Type B pancreatic cell (in vitro differentiated cells): Measurements from ENCODE around the gene ADGRB3. TPM values are rescaled to one million over a fixed set of nuclear protein-coding genes. Genes with fewer than 3 reads are reported as not detected.

ENCODE experiments used
- DNase-seq: peaks from one replicate; pipeline ENCODE4 v3.0.0; 2021; ENCODE audit warnings: mixed read lengths; ENCODE audit not compliant: unreplicated experiment; ENCODE audit errors: extremely low spot score
- H3K27ac Mint-ChIP-seq: 2 replicates; pipeline ENCODE4 v1.8.0; 2021; ENCODE audit warnings: mild to moderate bottlenecking, mixed read lengths
- H3K27me3 Mint-ChIP-seq: 2 replicates; pipeline ENCODE4 v1.8.0; 2021; ENCODE audit warnings: mixed read lengths
- H3K36me3 Mint-ChIP-seq: 2 replicates; pipeline ENCODE4 v1.8.0; 2021; ENCODE audit warnings: mixed read lengths
- H3K4me1 Mint-ChIP-seq: one replicate; pipeline ENCODE4 v1.8.0; 2021; ENCODE audit warnings: mixed read lengths; ENCODE audit not compliant: unreplicated experiment
- H3K4me3 Mint-ChIP-seq: 2 replicates; pipeline ENCODE4 v1.8.0; 2021; ENCODE audit warnings: mild to moderate bottlenecking, mixed read lengths
- H3K9me3 Mint-ChIP-seq: 2 replicates; pipeline ENCODE4 v1.8.0; 2021; ENCODE audit warnings: mixed read lengths
- total RNA-seq: library from RNA; stranded (reverse); gene quantifications from 2 replicates; pipeline ENCODE4 v1.2.1, GENCODE V29; 2021; ENCODE audit warnings: low replicate concordance
- TF ChIP-seq, protein P1 (sequence below): fragments of 200-600 bp; sonication (generic); conservative IDR thresholded peaks from 2 replicates; pipeline ENCODE4 v1.5.0; 2021; ENCODE audit warnings: antibody characterized with exemption, mild to moderate bottlenecking

Gene ADGRB3
- total RNA-seq, 1 donor from 2014 or later: 2.0 TPM

DNA sequence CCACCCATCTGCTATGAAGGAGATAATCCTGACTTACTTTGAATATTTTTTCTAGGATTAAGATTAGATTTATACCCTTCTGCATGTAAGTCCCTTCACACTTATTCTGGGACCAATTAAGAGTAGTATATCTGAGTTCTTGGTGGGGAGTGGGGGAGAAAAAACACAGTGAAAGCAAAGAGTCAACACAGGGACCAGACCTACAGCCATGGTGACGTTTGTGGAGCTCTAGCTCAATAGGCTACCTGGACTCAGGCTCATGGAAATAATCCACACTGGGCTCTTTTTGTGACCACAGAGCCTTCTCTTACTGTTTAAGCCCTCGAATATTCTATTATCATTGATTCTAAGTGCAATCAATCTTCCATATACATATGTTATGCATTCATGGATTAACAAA, 670.4 kb downstream of the ADGRB3 start:
- no peaks in the 10 kb centered on the region for H3K27me3 Mint-ChIP-seq
- H3K4me1 Mint-ChIP-seq: no peaks in the 10 kb centered on the region
- no peaks in the 10 kb centered on the region for H3K9me3 Mint-ChIP-seq
- no peak for DNase-seq
- H3K4me3 Mint-ChIP-seq: no peak overlapping the region
- no peak overlapping the region for H3K27ac Mint-ChIP-seq
- no peaks in the 10 kb centered on the region for H3K36me3 Mint-ChIP-seq
- TF ChIP-seq, protein P1, sequence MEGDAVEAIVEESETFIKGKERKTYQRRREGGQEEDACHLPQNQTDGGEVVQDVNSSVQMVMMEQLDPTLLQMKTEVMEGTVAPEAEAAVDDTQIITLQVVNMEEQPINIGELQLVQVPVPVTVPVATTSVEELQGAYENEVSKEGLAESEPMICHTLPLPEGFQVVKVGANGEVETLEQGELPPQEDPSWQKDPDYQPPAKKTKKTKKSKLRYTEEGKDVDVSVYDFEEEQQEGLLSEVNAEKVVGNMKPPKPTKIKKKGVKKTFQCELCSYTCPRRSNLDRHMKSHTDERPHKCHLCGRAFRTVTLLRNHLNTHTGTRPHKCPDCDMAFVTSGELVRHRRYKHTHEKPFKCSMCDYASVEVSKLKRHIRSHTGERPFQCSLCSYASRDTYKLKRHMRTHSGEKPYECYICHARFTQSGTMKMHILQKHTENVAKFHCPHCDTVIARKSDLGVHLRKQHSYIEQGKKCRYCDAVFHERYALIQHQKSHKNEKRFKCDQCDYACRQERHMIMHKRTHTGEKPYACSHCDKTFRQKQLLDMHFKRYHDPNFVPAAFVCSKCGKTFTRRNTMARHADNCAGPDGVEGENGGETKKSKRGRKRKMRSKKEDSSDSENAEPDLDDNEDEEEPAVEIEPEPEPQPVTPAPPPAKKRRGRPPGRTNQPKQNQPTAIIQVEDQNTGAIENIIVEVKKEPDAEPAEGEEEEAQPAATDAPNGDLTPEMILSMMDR: no peak

GRCh38 chr6:69308584-69308983, 673.5 kb downstream of the ADGRB3 start:
- Mint-ChIP-seq H3K4me3 (no peak overlapping the region), H3K27me3 (no peaks in the 10 kb centered on the region), H3K9me3 (no peaks in the 10 kb centered on the region), H3K27ac (no peak overlapping the region), H3K36me3 (no peaks in the 10 kb centered on the region), H3K4me1 (no peaks in the 10 kb centered on the region)
- DNase-seq: no peak
- TF ChIP-seq, protein P1: no peak

GRCh38 chr6:69311888-69312287, 676.8 kb downstream of the ADGRB3 start:
- no peak overlapping the region for H3K27ac Mint-ChIP-seq
- H3K27me3 Mint-ChIP-seq: no peaks in the 10 kb centered on the region
- H3K4me1 Mint-ChIP-seq: no peaks in the 10 kb centered on the region
- H3K4me3 Mint-ChIP-seq: no peak overlapping the region
- no peak for DNase-seq
- TF ChIP-seq, protein P1: no peak
- H3K9me3 Mint-ChIP-seq: no peaks in the 10 kb centered on the region
- H3K36me3 Mint-ChIP-seq: no peaks in the 10 kb centered on the region

- no peaks in the 10 kb centered on the region for H3K9me3 Mint-ChIP-seq
- no peak for DNase-seq
- H3K4me3 Mint-ChIP-seq: no peak overlapping the region
- H3K36me3 Mint-ChIP-seq: no peaks in the 10 kb centered on the region
- no peaks in the 10 kb centered on the region for H3K4me1 Mint-ChIP-seq
- no peaks in the 10 kb centered on the region for H3K27me3 Mint-ChIP-seq
- H3K27ac Mint-ChIP-seq: no peak overlapping the region
- TF ChIP-seq, protein P1: no peak
Observed at GRCh38 chr6:69314001-69314400, 678.9 kb downstream of the ADGRB3 start.

DNA sequence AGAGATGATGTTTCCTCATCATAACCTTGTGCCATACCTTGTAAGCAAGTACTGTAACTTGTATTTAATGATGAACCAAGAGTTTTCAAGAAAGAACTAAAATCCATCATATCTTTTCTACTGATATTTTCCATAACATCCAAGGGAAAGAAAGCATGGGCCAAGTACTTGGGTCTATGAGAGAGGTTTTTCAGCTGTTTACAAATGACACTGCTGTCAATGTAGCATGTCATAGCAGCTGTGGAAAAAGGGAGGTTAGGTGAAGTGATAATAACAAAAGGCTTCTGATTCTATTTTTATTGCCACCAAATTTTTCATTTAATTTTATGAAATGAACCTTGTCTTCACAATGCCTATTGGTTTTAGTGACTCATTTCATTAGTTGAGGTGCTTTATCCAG, 679.4 kb downstream of the ADGRB3 start:
- H3K36me3 Mint-ChIP-seq: no peaks in the 10 kb centered on the region
- H3K9me3 Mint-ChIP-seq: no peaks in the 10 kb centered on the region
- TF ChIP-seq, protein P1: no peak
- H3K4me1 Mint-ChIP-seq: no peaks in the 10 kb centered on the region
- DNase-seq: no peak
- H3K27ac Mint-ChIP-seq: no peak overlapping the region
- no peaks in the 10 kb centered on the region for H3K27me3 Mint-ChIP-seq
- no peak overlapping the region for H3K4me3 Mint-ChIP-seq

- Mint-ChIP-seq H3K4me1 (no peaks in the 10 kb centered on the region), H3K9me3 (no peaks in the 10 kb centered on the region), H3K4me3 (no peak overlapping the region)
Observed at GRCh38 chr6:69331886-69332285, 696.8 kb downstream of the ADGRB3 start.

More at GRCh38 chr6:69331886-69332285, 696.8 kb downstream of the ADGRB3 start:
- TF ChIP-seq, protein P1: no peak
- Mint-ChIP-seq H3K36me3 (no peaks in the 10 kb centered on the region), H3K27ac (no peak overlapping the region), H3K27me3 (peaks cover 3% of the 10 kb centered on the region)
- no peak for DNase-seq
